Keratinocyte (primary cell): ENCODE measurements around the gene CPA3. TPM values are rescaled to one million over a fixed set of nuclear protein-coding genes. Genes with fewer than 3 reads are reported as not detected.

ENCODE experiments used
- DNase-seq: peaks from one replicate; pipeline ENCODE4 v3.0.0-alpha.2; 2011; ENCODE audit warnings: low read depth, missing footprints, low spot score
- FAIRE-seq: peaks from 2 replicates; lab custom pipeline; 2011; peaks lifted over from hg19 to GRCh38; lab: Jason Lieb, UNC
- H2AFZ ChIP-seq: 2 replicates; pipeline ENCODE4 v1.6.0; 2012; ENCODE audit warnings: low read length, control low read depth, inconsistent platforms; ENCODE audit not compliant: control insufficient read depth
- H3K27ac ChIP-seq: 2 replicates; pipeline ENCODE4 v1.5.1; 2011; ENCODE audit warnings: low read length; ENCODE audit not compliant: control insufficient read depth, insufficient read depth
- H3K27me3 ChIP-seq: 3 replicates; pipeline ENCODE4 v1.6.0; 2011; ENCODE audit warnings: low read length; ENCODE audit not compliant: control insufficient read depth, insufficient read depth; ENCODE audit errors: extremely low read depth
- H3K36me3 ChIP-seq, 2 experiments: 2 replicates in 1 of 2; 3 replicates in 1 of 2; pipeline ENCODE4 v1.5.1; 2011; ENCODE audit warnings: low read length in 2 of 2, mild to moderate bottlenecking in 1 of 2; ENCODE audit not compliant: control insufficient read depth in 2 of 2, insufficient read depth in 2 of 2; ENCODE audit errors: extremely low read depth in 1 of 2
- H3K4me1 ChIP-seq: 3 replicates; pipeline ENCODE4 v1.5.1; 2011; ENCODE audit warnings: low read length; ENCODE audit not compliant: control insufficient read depth, insufficient read depth; ENCODE audit errors: extremely low read depth
- H3K4me2 ChIP-seq: 3 replicates; pipeline ENCODE4 v1.6.0; 2011; ENCODE audit warnings: low read depth, low read length; ENCODE audit not compliant: control insufficient read depth, insufficient read depth; ENCODE audit errors: extremely low read depth
- H3K4me3 ChIP-seq, 3 experiments: fragments of 200-600 bp in 1 of 3; sonication (generic) in 1 of 3; 2 replicates in 2 of 3; 3 replicates in 1 of 3; pipeline ENCODE4 v1.5.1; 2011 to 2016; ENCODE audit warnings: low read length in 3 of 3, mild to moderate bottlenecking in 3 of 3, control low read depth in 2 of 3, inconsistent platforms in 1 of 3, low read depth in 1 of 3, mixed read lengths in 1 of 3, mixed run types in 1 of 3, moderate library complexity in 1 of 3; ENCODE audit not compliant: control insufficient read depth in 2 of 3, insufficient read depth in 2 of 3; ENCODE audit errors: extremely low read depth in 1 of 3
- H3K79me2 ChIP-seq: 2 replicates; pipeline ENCODE4 v1.6.0; 2012; ENCODE audit warnings: low read length; ENCODE audit not compliant: control insufficient read depth, insufficient read depth
- H3K9ac ChIP-seq: 3 replicates; pipeline ENCODE4 v1.6.0; 2011; ENCODE audit warnings: low read length; ENCODE audit not compliant: control insufficient read depth, insufficient read depth; ENCODE audit errors: extremely low read depth
- H3K9me1 ChIP-seq: 3 replicates; pipeline ENCODE4 v1.6.0; 2011; ENCODE audit warnings: low read length; ENCODE audit not compliant: control insufficient read depth, insufficient read depth; ENCODE audit errors: extremely low read depth
- H3K9me3 ChIP-seq: 2 replicates; pipeline ENCODE4 v1.5.1; 2012; ENCODE audit warnings: low read depth, low read length; ENCODE audit not compliant: control insufficient read depth
- H4K20me1 ChIP-seq: 3 replicates; pipeline ENCODE4 v1.6.0; 2011; ENCODE audit warnings: low read length; ENCODE audit not compliant: control insufficient read depth, insufficient read depth; ENCODE audit errors: extremely low read depth
- CTCF ChIP-seq, 3 experiments: IDR thresholded peaks in 1 of 3; conservative IDR thresholded peaks in 1 of 3; optimal IDR thresholded peaks in 1 of 3; 2 replicates in 2 of 3; 3 replicates in 1 of 3; pipeline versions ENCODE3 to v1.5.1; 2011; ENCODE audit warnings: low read length in 3 of 3, mild to moderate bottlenecking in 3 of 3, moderate library complexity in 2 of 3, control low read depth in 1 of 3, inconsistent platforms in 1 of 3; ENCODE audit not compliant: insufficient read depth in 2 of 3; ENCODE audit errors: extremely low read depth in 1 of 3
- EZH2 ChIP-seq: IDR thresholded peaks from one replicate; pipeline ENCODE4 v1.6.1; 2012; ENCODE audit warnings: inconsistent platforms, mild to moderate bottlenecking, low read length, moderate library complexity
- dilution Hi-C: fragments of 300-500 bp; cut with MboI; formaldehyde crosslinking; loops from one replicate; pipeline ENCODE4 v1.7.0; 2020; ENCODE audit warnings: low sequenced_read_pairs; ENCODE audit not compliant: extremely low pct_ligation_motif_present
- polyA plus RNA-seq, 5 experiments: library from polyadenylated mRNA; depleted of rRNA in 3 of 5; stranded (reverse) in 3 of 5; stranded (forward) in 1 of 5; unstranded in 1 of 5; fragments of >200 nt; gene quantifications; 1 replicate in 1 of 5; 2 replicates in 3 of 5; 3 replicates in 1 of 5; pipeline versions ENCODE4 v1.2.1 to v1.2.3, GENCODE V29; 2011 to 2012; ENCODE audit warnings: missing spikeins in 2 of 5, low read depth in 1 of 5, low replicate concordance in 1 of 5

CPA3 gene
- polyA plus RNA-seq, 1 donor (not counting 4 experiments of a cell fraction or from before 2014, with no cell fraction given): not detected

DNA sequence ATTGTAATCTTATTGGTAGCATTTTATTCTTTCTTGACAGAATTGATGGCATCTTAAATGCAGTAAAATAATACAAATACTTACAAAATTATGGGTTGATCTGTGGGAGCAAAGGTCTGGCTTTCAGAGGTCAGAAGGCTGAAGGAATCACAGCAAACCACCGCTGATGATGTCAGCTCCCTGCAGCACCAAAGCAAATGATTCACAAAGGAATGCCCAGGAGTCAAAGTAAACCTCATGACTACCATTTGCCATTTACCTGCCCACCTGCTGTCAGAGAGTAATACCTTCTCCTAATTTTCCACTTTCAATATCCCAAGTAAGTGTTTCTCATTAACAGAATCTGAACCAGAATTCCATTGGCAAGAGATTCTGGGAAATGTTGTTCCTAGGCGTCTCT is 46.1 kb downstream of the CPA3 start:
- no peaks in the 10 kb centered on the region for H4K20me1 ChIP-seq
- H3K9me3 ChIP-seq: no peaks in the 10 kb centered on the region
- no peak for DNase-seq
- no peak overlapping the region for H3K4me3 ChIP-seq
- dilution Hi-C loops: no loop called here
- no peak overlapping the region for H2AFZ ChIP-seq
- H3K4me2 ChIP-seq: no peak overlapping the region
- H3K27ac ChIP-seq: no peak overlapping the region
- no peaks in the 10 kb centered on the region for H3K79me2 ChIP-seq
- no peaks in the 10 kb centered on the region for H3K27me3 ChIP-seq
- no peak for FAIRE-seq
- no peaks in the 10 kb centered on the region for H3K4me1 ChIP-seq
- H3K9me1 ChIP-seq: no peaks in the 10 kb centered on the region
- H3K9ac ChIP-seq: no peak overlapping the region
- no peaks in the 10 kb centered on the region for H3K36me3 ChIP-seq
- TF ChIP-seq EZH2 (no peak), CTCF (optimal IDR thresholded peaks at IDR 0.05 in 1 of 3, IDR thresholded peaks at IDR 0.05 in 1 of 3, conservative IDR thresholded peaks at IDR 0.05 in 1 of 3; ENCODE audit: extremely low read depth in 1 of 3, insufficient read depth in 2 of 3, low read length in 3 of 3) (no peak)

GRCh38 chr3:148911592-148911991 is 46.5 kb downstream of the CPA3 start:
- no peak for FAIRE-seq

More at GRCh38 chr3:148911592-148911991, 46.5 kb downstream of the CPA3 start:
- H3K79me2 ChIP-seq: no peaks in the 10 kb centered on the region
- no peaks in the 10 kb centered on the region for H3K36me3 ChIP-seq
- no peaks in the 10 kb centered on the region for H4K20me1 ChIP-seq
- H3K4me2 ChIP-seq: no peak overlapping the region
- no peaks in the 10 kb centered on the region for H3K9me1 ChIP-seq
- TF ChIP-seq EZH2 (no peak), CTCF (optimal IDR thresholded peaks at IDR 0.05 in 1 of 3, IDR thresholded peaks at IDR 0.05 in 1 of 3, conservative IDR thresholded peaks at IDR 0.05 in 1 of 3; ENCODE audit: extremely low read depth in 1 of 3, insufficient read depth in 2 of 3, low read length in 3 of 3) (no peak)
- no peaks in the 10 kb centered on the region for H3K9me3 ChIP-seq
- no peak overlapping the region for H3K27ac ChIP-seq
- H2AFZ ChIP-seq: no peak overlapping the region
- dilution Hi-C loops: no loop called here
- H3K4me1 ChIP-seq: no peaks in the 10 kb centered on the region
- no peak overlapping the region for H3K4me3 ChIP-seq
- H3K27me3 ChIP-seq: no peaks in the 10 kb centered on the region
- no peak for DNase-seq
- no peak overlapping the region for H3K9ac ChIP-seq
